ENCODE data around the gene SPATA6L.
"Not testable (repeated sequence)": the region's sequence is repeated elsewhere in the genome, so short reads cannot be mapped to it uniquely, and the experiment has no call there.

SPATA6L gene

GRCh38 chr9:4615778-4616177, 50.5 kb downstream of the SPATA6L start:
- TF ChIP-seq ZFX (IDR thresholded peaks at IDR 0.05) = no peak
- TF ChIP-seq CTCF (conservative IDR thresholded peaks at IDR 0.05) = no peak
- no peak overlapping the region for H3K27ac ChIP-seq

GRCh38 chr9:4615251-4615650, 51.0 kb downstream of the SPATA6L start:
- TF ChIP-seq CTCF (conservative IDR thresholded peaks at IDR 0.05) (no peak), ZFX (IDR thresholded peaks at IDR 0.05) (no peak)
- no peak overlapping the region for H3K27ac ChIP-seq

GRCh38 chr9:4614627-4615026, 51.7 kb downstream of the SPATA6L start:
- TF ChIP-seq ZFX (IDR thresholded peaks at IDR 0.05) (no peak), CTCF (conservative IDR thresholded peaks at IDR 0.05) (no peak)
- no peak overlapping the region for H3K27ac ChIP-seq

- H3K27ac ChIP-seq = not testable (repeated sequence)
These were observed 60.2 kb downstream of the SPATA6L start for GRCh38 chr9:4606033-4606432.

GRCh38 chr9:4604678-4605095, 61.6 kb downstream of the SPATA6L start:
- no peak overlapping the region for H3K27ac ChIP-seq
- peak; percentile 88 for TF ChIP-seq CTCF (conservative IDR thresholded peaks at IDR 0.05)
- no peak for TF ChIP-seq ZFX (IDR thresholded peaks at IDR 0.05)

- TF ChIP-seq ZFX (IDR thresholded peaks at IDR 0.05) = no peak
- no peak for TF ChIP-seq CTCF (conservative IDR thresholded peaks at IDR 0.05)
- no peak overlapping the region for H3K27ac ChIP-seq
These were observed 62.5 kb downstream of the SPATA6L start for GRCh38 chr9:4603830-4604229.

GRCh38 chr9:4600368-4600767, 65.9 kb downstream of the SPATA6L start:
- TF ChIP-seq CTCF (conservative IDR thresholded peaks at IDR 0.05) (no peak), ZFX (IDR thresholded peaks at IDR 0.05) (no peak)
- H3K27ac ChIP-seq = no peak overlapping the region

GRCh38 chr9:4596165-4596922, 69.9 kb downstream of the SPATA6L start:
- no peak overlapping the region for H3K27ac ChIP-seq
- TF ChIP-seq CTCF (conservative IDR thresholded peaks at IDR 0.05) (no peak), ZFX (IDR thresholded peaks at IDR 0.05) (no peak)

Measured in C4-2B (cell line).